ENCODE data around the gene ELFN2.

Gene ELFN2

GRCh38 chr22:37427711-37428635, 694 bp upstream of the ELFN2 start:
- DNase-seq (ENCODE audit: low spot score), result no peak

- DNase-seq (ENCODE audit: low spot score), result no peak
Measured at GRCh38 chr22:37426706-37427134, 559 bp downstream of the ELFN2 start.

DNA sequence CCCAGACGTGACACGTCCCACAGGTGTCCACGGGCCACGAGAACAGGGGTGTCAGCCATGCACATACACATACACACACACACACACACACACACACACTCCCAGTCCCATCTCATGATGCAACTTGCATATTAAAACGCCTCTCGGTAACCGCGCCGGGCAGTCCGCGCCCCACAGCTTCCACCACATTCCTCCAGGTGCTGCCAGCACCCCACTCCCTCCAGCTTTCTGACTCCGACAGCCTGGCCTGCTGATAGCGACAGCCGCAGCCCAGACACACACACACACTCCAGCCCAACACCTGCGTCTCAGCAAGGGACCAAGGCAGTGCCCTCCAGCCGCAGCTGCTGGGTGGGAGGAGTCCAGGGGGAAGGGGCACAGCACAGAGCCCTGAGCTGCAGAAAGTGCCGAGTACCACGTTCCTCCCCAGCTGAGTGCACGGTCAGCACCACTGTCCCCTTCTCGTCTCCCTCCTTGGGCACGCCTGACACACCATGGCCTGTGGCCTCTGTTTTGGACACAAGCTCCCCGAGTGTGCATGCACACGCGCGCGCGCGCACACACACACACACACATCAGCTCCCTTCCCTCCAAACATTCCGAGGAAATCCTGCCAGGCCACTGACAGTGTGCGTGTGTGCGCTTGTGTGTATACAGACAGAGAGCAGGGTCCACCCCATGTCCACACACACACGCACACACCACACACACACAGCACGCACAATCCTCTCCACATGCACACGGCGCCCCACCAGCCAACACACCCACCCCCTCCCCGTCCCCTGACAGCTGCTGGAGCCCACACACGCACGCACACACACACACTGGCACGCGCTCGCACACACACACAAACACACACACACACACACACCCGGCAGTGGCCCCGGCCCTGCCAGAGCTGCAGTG, 1.2 kb downstream of the ELFN2 start:
- peak; percentile 82 for DNase-seq (ENCODE audit: low spot score)

GRCh38 chr22:37425369-37425768, 1.9 kb downstream of the ELFN2 start:
- DNase-seq (ENCODE audit: low spot score), result no peak

DNA sequence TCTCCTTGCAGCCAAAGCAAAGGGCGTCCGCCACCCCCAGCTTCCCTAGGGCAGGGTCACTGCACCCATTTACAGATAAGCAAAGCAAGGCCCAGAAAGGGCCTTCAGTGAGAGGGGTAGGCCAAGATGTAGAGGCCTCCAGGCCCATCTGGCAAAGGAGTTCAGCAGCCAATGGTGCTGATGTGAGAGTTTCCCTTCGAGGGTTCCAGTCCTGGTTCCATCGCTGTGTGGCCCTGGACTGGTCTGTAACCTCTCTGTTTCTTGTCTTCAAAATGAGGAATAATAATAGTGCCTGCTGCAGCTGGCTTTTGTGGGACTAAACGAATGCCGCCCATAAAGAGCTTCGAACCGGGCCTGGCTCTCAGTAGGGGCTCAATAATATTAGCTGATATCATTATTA, 4.0 kb downstream of the ELFN2 start:
- DNase-seq (ENCODE audit: low spot score), result no peak

- DNase-seq (ENCODE audit: low spot score), result no peak
Measured at GRCh38 chr22:37421468-37421877, 5.8 kb downstream of the ELFN2 start.

GRCh38 chr22:37420686-37421467, 6.4 kb downstream of the ELFN2 start:
- DNase-seq (ENCODE audit: low spot score), result no peak

GRCh38 chr22:37419969-37420685, 7.2 kb downstream of the ELFN2 start:
- DNase-seq (ENCODE audit: low spot score), result peak; percentile 59

- no peak for DNase-seq (ENCODE audit: low spot score)
Measured at GRCh38 chr22:37419370-37419968, 7.8 kb downstream of the ELFN2 start.

DNA sequence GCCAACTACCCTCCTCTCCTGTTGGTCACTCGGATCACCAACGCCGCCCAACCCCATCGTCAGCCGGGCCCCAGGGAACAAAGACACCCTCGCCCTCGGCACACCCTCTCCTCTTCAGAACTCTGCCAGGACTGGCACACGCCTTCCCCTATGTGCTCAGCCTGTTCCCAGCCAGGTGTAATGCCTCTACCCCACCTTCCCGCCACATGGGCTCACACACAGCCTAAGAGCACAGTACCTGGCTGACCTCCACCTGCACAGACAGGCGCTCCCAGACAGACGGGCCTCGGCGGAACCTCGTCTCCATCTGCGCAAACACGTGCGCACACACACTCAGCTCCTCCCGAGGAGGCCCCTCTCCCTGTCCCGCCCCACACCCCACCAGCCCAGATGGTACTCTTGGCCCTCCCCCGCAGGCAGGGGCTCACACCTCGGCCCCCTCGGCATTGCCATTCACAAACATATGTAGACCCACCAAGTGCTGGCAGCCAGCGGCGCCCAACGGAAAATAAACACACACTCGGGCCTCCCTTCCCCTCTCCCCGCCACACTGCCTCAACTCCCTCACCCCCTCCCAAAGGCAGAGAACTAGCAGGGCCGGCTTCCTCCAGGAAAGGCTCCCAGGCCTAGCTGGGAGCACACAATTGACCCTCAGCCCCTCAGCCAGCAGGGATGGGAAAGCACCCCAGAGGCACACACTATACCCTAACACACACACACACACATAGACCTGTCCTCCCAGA, 8.5 kb downstream of the ELFN2 start:
- no peak for DNase-seq (ENCODE audit: low spot score)

GRCh38 chr22:37417677-37418348, 9.5 kb downstream of the ELFN2 start:
- no peak for DNase-seq (ENCODE audit: low spot score)

DNA sequence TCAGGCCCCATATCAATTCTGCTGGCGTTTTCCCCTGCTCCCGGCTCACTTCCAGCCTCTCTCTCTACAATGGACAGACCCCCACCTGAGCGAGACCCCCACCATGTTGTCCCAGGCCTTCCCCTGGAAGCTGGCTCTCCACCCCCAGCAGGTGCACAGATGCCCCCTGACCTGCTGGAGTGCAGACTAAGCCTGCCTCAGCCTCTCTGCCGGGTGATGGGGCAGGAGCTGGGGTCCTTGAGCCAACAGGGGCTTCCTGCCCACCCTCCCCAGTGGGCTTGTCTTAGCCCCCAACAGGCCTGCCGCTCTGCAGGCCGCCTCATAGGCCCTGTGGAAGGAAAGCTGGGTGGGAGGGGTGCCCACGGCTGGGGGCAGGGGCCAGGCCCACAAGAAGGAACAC, 10.0 kb downstream of the ELFN2 start:
- DNase-seq (ENCODE audit: low spot score), result no peak

DNA sequence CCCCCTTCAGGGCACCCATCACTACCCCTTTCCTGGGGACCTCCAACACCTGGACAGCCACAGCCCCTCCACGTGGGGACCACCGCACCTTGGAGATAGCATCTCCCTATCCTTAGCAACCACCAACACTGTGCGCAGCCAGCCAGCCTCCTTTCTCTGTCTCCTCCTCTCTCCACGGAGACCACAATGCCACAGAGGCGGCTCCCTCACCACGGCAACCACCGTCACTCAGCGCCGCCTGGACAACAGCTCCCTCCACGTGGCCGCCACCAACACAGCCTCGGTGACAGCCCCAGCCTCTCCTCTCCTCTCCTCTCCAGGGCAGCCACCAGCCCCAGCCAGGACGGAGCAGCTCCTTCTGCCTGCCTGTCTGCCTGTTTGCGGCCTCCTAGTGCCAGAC, 10.5 kb downstream of the ELFN2 start:
- peak; percentile 56 for DNase-seq (ENCODE audit: low spot score)

DNA sequence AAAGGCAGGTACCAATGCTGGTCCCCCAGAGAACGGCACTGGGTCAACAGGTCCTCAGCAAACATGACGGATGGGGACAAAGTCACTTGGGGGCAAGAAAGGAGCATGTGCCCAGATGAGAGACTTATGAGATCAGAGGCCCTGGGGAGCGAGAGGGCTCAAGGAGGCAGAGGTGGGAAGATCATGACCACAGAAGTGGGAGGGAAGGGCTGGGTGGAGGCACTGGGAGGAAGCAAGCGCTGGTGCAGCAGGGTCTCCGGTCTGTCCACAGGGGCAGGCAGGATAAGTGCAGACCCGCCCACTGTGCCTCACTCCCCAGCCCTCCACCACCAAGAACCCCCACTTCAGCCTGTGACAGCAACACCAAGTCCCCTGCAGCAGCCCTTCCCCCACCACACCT, 10.9 kb downstream of the ELFN2 start:
- no peak for DNase-seq (ENCODE audit: low spot score)

DNA sequence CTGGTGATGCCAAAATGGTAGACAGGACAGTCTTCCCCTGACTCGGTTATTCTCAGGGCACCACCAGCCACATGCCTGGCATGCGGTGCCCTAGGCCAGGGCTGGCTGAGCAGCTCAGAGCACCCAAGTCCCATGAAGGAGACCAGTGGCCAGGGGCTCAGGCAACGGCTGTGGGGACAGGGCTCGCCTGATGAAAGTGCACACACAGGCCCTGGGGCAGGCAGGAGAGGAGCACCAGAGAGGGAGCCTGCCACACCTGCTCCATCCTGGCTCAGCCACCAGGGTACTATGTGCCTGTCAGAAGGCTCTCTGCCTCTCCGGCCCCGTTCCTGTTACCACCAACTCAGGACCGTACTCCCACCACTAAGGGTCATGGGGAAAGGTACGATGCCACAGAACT, 12.1 kb downstream of the ELFN2 start:
- DNase-seq (ENCODE audit: low spot score), result no peak

DNA sequence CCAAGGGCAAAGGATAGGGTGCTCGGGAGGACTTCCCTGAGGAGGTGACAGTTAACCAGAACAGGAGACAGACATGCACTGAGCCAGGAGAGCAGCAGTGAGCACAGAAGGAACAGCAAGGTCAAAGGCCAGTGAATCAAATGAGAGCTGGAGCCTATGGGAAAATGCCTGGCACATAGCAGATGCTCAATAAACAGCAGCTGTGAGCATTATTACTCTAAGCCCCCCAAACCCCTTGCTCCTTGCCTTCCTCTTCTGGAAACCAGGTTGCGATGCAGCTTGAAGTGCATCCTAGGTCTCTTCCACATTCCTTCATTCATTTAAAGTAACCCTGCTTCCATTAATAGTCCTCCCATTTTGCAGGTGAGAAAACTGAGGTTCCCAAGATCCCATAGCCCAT, 13.0 kb downstream of the ELFN2 start:
- DNase-seq (ENCODE audit: low spot score), result no peak

GRCh38 chr22:37413546-37413945, 13.7 kb downstream of the ELFN2 start:
- DNase-seq (ENCODE audit: low spot score), result no peak

- no peak for DNase-seq (ENCODE audit: low spot score)
Measured at GRCh38 chr22:37412495-37413250, 14.6 kb downstream of the ELFN2 start.

- DNase-seq (ENCODE audit: low spot score), result no peak
Measured at GRCh38 chr22:37411655-37412054, 15.6 kb downstream of the ELFN2 start.
